Measurements from ENCODE around the gene ITGB1BP1.

The ITGB1BP1 gene

GRCh38 chr2:9360701-9361100, 62.6 kb downstream of the ITGB1BP1 start:
- TF ChIP-seq CTCF (conservative IDR thresholded peaks at IDR 0.05), result no peak
- H3K27ac ChIP-seq, result no peak overlapping the region

GRCh38 chr2:9360110-9360509, 63.2 kb downstream of the ITGB1BP1 start:
- no peak overlapping the region for H3K27ac ChIP-seq
- no peak for TF ChIP-seq CTCF (conservative IDR thresholded peaks at IDR 0.05)

- no peak for TF ChIP-seq CTCF (conservative IDR thresholded peaks at IDR 0.05)
- no peak overlapping the region for H3K27ac ChIP-seq
Measured at GRCh38 chr2:9359463-9359862, 63.9 kb downstream of the ITGB1BP1 start.

- H3K27ac ChIP-seq, result no peak overlapping the region
- TF ChIP-seq CTCF (conservative IDR thresholded peaks at IDR 0.05), result no peak
Measured at GRCh38 chr2:9358846-9359245, 64.5 kb downstream of the ITGB1BP1 start.

- H3K27ac ChIP-seq, result no peak overlapping the region
- TF ChIP-seq CTCF (conservative IDR thresholded peaks at IDR 0.05), result no peak
Measured at GRCh38 chr2:9356261-9356660, 67.1 kb downstream of the ITGB1BP1 start.

- TF ChIP-seq CTCF (conservative IDR thresholded peaks at IDR 0.05), result no peak
- no peak overlapping the region for H3K27ac ChIP-seq
Measured at GRCh38 chr2:9355716-9356115, 67.6 kb downstream of the ITGB1BP1 start.

GRCh38 chr2:9355270-9355669, 68.1 kb downstream of the ITGB1BP1 start:
- TF ChIP-seq CTCF (conservative IDR thresholded peaks at IDR 0.05), result no peak
- H3K27ac ChIP-seq, result no peak overlapping the region

GRCh38 chr2:9354318-9354717, 69.0 kb downstream of the ITGB1BP1 start:
- H3K27ac ChIP-seq, result no peak overlapping the region
- TF ChIP-seq CTCF (conservative IDR thresholded peaks at IDR 0.05), result no peak

All from VCaP (cell line).